Subcutaneous adipose tissue (tissue), 4 donors: ENCODE results near the gene GPR143. TPM values are rescaled to one million over a fixed set of nuclear protein-coding genes. Genes with fewer than 3 reads are reported as not detected.

ENCODE experiments used
- total RNA-seq, 4 donors: library from RNA; depleted of rRNA; stranded (reverse); fragments of >200 nt; gene quantifications; one replicate each; pipeline ENCODE4 v1.1.0, GENCODE V29; 2016
- TF ChIP-seq, protein P1 (sequence below): fragments of 450-650 bp; IDR thresholded peaks from one replicate; pipeline ENCODE4 v1.5.1; 2016; ENCODE audit warnings: low read depth, mild to moderate bottlenecking, control low read depth, antibody characterized with exemption, moderate library complexity

GPR143 gene
- total RNA-seq = not detected

DNA sequence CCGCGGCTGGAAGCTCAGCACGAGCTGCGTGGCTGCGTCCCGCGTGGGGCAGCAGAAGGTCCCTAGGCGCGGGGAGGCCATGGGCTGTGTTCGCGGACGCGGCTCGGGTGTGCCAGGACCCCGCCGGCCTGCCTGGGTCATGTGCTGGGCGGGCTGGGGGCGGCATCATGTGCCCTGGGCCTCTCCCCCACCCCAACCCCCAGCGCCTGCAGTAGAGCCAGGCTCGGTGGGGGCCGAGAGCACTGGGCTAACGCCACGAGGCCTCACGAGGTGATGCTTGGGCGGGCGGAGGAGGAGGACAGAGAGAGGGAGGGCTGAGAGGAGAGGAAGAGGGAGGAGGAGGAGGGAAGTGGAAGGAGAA lies at the start of gene GPR143:
Gene GPR143, minus strand, starts transcription at position 111 of the 361 bp plus-strand sequence. Its CDS starts 30 bp downstream, at position 81.
- TF ChIP-seq, protein P1, sequence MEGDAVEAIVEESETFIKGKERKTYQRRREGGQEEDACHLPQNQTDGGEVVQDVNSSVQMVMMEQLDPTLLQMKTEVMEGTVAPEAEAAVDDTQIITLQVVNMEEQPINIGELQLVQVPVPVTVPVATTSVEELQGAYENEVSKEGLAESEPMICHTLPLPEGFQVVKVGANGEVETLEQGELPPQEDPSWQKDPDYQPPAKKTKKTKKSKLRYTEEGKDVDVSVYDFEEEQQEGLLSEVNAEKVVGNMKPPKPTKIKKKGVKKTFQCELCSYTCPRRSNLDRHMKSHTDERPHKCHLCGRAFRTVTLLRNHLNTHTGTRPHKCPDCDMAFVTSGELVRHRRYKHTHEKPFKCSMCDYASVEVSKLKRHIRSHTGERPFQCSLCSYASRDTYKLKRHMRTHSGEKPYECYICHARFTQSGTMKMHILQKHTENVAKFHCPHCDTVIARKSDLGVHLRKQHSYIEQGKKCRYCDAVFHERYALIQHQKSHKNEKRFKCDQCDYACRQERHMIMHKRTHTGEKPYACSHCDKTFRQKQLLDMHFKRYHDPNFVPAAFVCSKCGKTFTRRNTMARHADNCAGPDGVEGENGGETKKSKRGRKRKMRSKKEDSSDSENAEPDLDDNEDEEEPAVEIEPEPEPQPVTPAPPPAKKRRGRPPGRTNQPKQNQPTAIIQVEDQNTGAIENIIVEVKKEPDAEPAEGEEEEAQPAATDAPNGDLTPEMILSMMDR = no peak

DNA sequence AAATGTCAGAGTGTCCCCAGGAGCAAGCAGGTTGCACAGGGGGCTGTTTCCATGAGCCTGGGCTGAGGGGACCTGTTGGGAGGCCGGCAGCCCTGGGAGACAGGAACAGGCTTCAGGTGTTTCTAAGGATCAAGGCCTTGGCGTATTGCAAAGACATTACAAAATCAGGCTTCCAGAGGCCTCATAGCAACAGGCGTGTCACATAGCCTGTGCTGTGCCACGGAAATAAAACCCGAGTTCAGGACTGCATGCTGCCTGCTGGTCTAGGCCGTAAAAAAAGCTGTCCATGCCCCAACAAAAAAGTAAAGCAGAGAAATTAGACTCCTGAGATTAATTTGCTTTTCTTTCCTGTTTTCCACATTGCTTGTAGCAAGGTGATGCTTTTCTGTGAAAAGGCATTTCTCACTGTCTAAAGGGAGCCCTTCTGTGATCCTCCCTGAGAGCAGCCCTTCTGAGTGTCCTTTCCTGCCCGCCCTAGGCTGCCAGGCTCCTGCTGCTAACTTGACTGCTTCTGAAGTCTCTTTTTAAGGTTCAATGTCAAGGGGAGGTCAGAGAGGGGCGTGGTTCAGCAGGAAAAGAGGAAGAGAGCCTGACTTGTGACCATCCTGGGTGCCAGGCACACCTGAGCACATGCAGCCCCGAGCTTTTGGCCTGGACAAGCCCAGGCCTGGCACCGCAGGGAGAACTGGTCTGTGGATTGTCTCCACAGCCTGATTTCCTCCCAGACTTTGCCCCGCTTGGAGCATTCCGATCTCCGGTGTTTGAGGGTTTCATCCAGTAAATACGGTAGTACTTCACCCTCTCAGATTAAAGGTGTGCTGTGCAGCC lies 41.9 kb upstream of the GPR143 start:
- TF ChIP-seq, protein P1 = no peak

GRCh38 chrX:9805956-9806355 lies 40.3 kb upstream of the GPR143 start:
- TF ChIP-seq, protein P1 = no peak

- TF ChIP-seq, protein P1 = no peak
These were observed 38.8 kb upstream of the GPR143 start for GRCh38 chrX:9804444-9804843.

GRCh38 chrX:9802737-9803136 lies 37.1 kb upstream of the GPR143 start:
- TF ChIP-seq, protein P1 = no peak

GRCh38 chrX:9797384-9798360 lies 32.0 kb upstream of the GPR143 start:
- TF ChIP-seq, protein P1 = no peak

GRCh38 chrX:9794495-9794894 lies 28.8 kb upstream of the GPR143 start:
- TF ChIP-seq, protein P1 = no peak
